ENCODE results near the gene EIF5B.

The EIF5B gene

DNA sequence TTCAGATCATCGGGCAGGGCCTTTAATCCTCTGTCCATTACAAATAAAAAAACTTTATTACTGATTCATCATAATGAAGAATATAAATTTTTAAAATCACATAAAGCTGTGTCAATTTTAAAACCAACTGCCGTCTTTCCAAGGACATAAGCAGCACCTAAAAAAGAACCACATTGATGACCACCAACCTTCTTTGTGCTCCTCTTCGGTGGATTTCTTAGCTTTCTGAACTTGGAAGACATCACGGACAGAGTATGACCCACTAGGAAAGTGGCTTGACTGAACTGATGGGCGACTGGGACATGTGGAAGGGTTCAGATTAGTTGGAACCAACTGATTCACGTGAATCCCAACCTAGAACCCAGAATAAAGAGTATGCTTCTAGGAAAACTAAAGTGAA, 68.9 kb downstream of the EIF5B start:
- Histone ChIP-seq H3F3A (ENCODE audit: control insufficient read depth, insufficient read depth) (peaks cover 27% of the 10 kb centered on the region; the same call in 1 of the 2 replicates), H3K4me2 (ENCODE audit: low read length) (no peak overlapping the region)

GRCh38 chr2:99410276-99410675, 73.1 kb downstream of the EIF5B start:
- TF ChIP-seq EZH2phosphoT487 (IDR thresholded peaks at IDR 0.05; ENCODE audit: borderline replicate concordance, low read length) (no peak), CTCF (IDR thresholded peaks at IDR 0.05; ENCODE audit: low read depth, low read length, poor library complexity, severe bottlenecking) (no peak)
- Histone ChIP-seq H3K4me2 (ENCODE audit: low read length) (no peak overlapping the region), H3K9me3 (ENCODE audit: control insufficient read depth, insufficient read depth, low read length) (no peaks in the 10 kb centered on the region), H3K4me3 (ENCODE audit: low read length) (no peak overlapping the region), H3K36me3 (ENCODE audit: control insufficient read depth, low read length) (peaks cover 70% of the 10 kb centered on the region), H3K27me3 (ENCODE audit: control insufficient read depth, low read length) (no peaks in the 10 kb centered on the region), H3K4me1 (ENCODE audit: control insufficient read depth, low read length) (no peaks in the 10 kb centered on the region), H4K20me1 (ENCODE audit: control insufficient read depth, insufficient read depth, low read depth, low read length) (no peaks in the 10 kb centered on the region), H3F3A (ENCODE audit: control insufficient read depth, insufficient read depth) (peaks cover 23% of the 10 kb centered on the region; the same call in 1 of the 2 replicates), H3K27ac (ENCODE audit: low read depth, low read length) (no peak overlapping the region), H3K79me2 (ENCODE audit: control insufficient read depth, low read length) (no peaks in the 10 kb centered on the region), H3K9me2 (replicated peaks; ENCODE audit: control insufficient read depth, low read length) (no peaks in the 10 kb centered on the region)

More for the DNA sequence above, 68.9 kb downstream of the EIF5B start:
- Histone ChIP-seq H3K9me2 (replicated peaks; ENCODE audit: control insufficient read depth, low read length) (no peaks in the 10 kb centered on the region), H3K27me3 (ENCODE audit: control insufficient read depth, low read length) (no peaks in the 10 kb centered on the region), H3K36me3 (ENCODE audit: control insufficient read depth, low read length) (peaks cover 78% of the 10 kb centered on the region), H3K79me2 (ENCODE audit: control insufficient read depth, low read length) (no peaks in the 10 kb centered on the region), H4K20me1 (ENCODE audit: control insufficient read depth, insufficient read depth, low read depth, low read length) (no peaks in the 10 kb centered on the region), H3K9me3 (ENCODE audit: control insufficient read depth, insufficient read depth, low read length) (no peaks in the 10 kb centered on the region), H3K4me1 (ENCODE audit: control insufficient read depth, low read length) (peaks cover 6% of the 10 kb centered on the region), H3K27ac (ENCODE audit: low read depth, low read length) (no peak overlapping the region), H3K4me3 (ENCODE audit: low read length) (no peak overlapping the region)
- TF ChIP-seq EZH2phosphoT487 (IDR thresholded peaks at IDR 0.05; ENCODE audit: borderline replicate concordance, low read length): no peak
- TF ChIP-seq CTCF (IDR thresholded peaks at IDR 0.05; ENCODE audit: low read depth, low read length, poor library complexity, severe bottlenecking): no peak

GRCh38 chr2:99414566-99414965, 77.4 kb downstream of the EIF5B start:
- Histone ChIP-seq H3K36me3 (ENCODE audit: control insufficient read depth, low read length) (peaks cover 85% of the 10 kb centered on the region), H3K4me1 (ENCODE audit: control insufficient read depth, low read length) (no peaks in the 10 kb centered on the region)

More at GRCh38 chr2:99414566-99414965, 77.4 kb downstream of the EIF5B start:
- H4K20me1 ChIP-seq (ENCODE audit: control insufficient read depth, insufficient read depth, low read depth, low read length): no peaks in the 10 kb centered on the region
- no peak overlapping the region for H3K4me2 ChIP-seq (ENCODE audit: low read length)
- no peak overlapping the region for H3K4me3 ChIP-seq (ENCODE audit: low read length)
- TF ChIP-seq EZH2phosphoT487 (IDR thresholded peaks at IDR 0.05; ENCODE audit: borderline replicate concordance, low read length): no peak
- TF ChIP-seq CTCF (IDR thresholded peaks at IDR 0.05; ENCODE audit: low read depth, low read length, poor library complexity, severe bottlenecking): no peak
- no peaks in the 10 kb centered on the region for H3K9me2 ChIP-seq (replicated peaks; ENCODE audit: control insufficient read depth, low read length)
- H3F3A ChIP-seq (ENCODE audit: control insufficient read depth, insufficient read depth): 0 out of 2 replicates have a peak, but pooled peaks cover 2% of the 10 kb centered on the region
- no peaks in the 10 kb centered on the region for H3K9me3 ChIP-seq (ENCODE audit: control insufficient read depth, insufficient read depth, low read length)
- no peaks in the 10 kb centered on the region for H3K27me3 ChIP-seq (ENCODE audit: control insufficient read depth, low read length)
- no peaks in the 10 kb centered on the region for H3K79me2 ChIP-seq (ENCODE audit: control insufficient read depth, low read length)
- no peak overlapping the region for H3K27ac ChIP-seq (ENCODE audit: low read depth, low read length)
